ENCODE data around the gene VSIR.

The VSIR gene

DNA sequence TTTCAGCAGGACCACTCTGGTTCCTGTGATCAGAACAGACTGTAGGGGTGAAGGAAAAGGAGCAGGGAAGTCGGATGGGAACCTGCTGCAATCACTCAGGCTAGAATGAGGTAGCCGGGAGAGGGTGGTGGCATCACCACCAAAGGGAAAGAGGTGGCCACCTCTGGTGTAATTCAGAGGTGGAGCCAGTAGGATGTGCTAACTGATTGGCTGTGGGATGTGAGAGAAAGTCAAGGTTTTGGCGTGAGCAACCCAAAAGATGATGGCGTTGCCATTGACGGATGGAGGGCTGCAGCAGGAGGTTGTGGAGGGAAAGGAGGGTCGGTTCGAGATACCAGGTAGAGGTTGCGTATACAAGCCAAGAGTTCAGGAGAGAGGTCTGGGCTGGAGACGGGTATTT lies 7.4 kb upstream of the VSIR start:
- H3K4me1 ChIP-seq (ENCODE audit: insufficient read depth, low read length), result peaks cover 5% of the 10 kb centered on the region; the same call in 1 of the 2 replicates
- no peaks in the 10 kb centered on the region for H3K36me3 ChIP-seq (ENCODE audit: insufficient read depth, low read length)
- no peaks in the 10 kb centered on the region for H3K9me3 ChIP-seq (ENCODE audit: control insufficient read depth, insufficient read depth, low read length)
- H3K9ac ChIP-seq (ENCODE audit: low read depth, low read length), result no peak overlapping the region

DNA sequence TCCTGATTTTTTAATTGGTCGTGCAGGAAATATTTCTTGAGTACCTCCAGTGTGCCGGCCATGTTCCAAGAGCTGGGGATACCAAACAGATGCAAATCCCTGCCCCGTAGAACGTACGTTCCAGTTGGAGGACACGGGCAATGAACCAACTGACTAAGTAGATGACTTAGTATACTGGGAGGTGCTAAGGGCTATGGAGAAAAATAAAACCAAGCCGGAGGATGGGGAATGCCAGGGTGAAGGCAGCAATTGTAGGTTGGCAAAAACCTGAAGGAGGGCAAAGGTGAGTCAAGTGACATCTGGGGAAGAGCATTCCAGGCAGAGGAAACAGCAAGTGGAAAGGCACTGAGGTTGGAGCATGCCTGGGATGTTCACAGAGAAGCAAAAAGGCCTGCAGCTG lies 6.8 kb upstream of the VSIR start:
- Histone ChIP-seq H3K9me3 (ENCODE audit: control insufficient read depth, insufficient read depth, low read length) (no peaks in the 10 kb centered on the region), H3K36me3 (ENCODE audit: insufficient read depth, low read length) (no peaks in the 10 kb centered on the region)

DNA sequence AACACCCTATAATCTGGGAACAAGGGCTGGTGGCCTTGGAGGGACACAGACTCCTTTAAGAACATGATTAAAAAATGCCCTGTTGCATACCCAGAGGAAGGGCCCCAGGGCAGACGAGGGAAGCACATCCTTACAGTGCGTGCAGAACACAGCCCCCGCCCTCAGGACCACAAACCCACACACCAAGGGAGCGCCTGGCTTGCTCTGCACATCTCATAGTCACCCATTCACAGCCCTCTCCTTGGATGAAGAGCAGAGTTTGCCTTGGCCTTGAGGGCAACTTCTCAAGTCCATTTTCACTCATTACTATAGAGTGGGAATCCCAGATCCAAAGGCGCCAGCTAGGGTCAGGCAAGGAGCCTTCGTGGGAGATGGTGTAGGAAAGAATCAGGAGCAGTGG lies 6.3 kb upstream of the VSIR start:
- no peaks in the 10 kb centered on the region for H3K9me3 ChIP-seq (ENCODE audit: control insufficient read depth, insufficient read depth, low read length)
- H3K9ac ChIP-seq (ENCODE audit: low read depth, low read length), result no peak overlapping the region
- peaks cover 5% of the 10 kb centered on the region; the same call in 1 of the 2 replicates for H3K4me1 ChIP-seq (ENCODE audit: insufficient read depth, low read length)
- H3K36me3 ChIP-seq (ENCODE audit: insufficient read depth, low read length), result no peaks in the 10 kb centered on the region

More for the DNA sequence above, 6.8 kb upstream of the VSIR start:
- Histone ChIP-seq H3K4me1 (ENCODE audit: insufficient read depth, low read length) (peaks cover 5% of the 10 kb centered on the region; the same call in 1 of the 2 replicates), H3K9ac (ENCODE audit: low read depth, low read length) (no peak overlapping the region)

DNA sequence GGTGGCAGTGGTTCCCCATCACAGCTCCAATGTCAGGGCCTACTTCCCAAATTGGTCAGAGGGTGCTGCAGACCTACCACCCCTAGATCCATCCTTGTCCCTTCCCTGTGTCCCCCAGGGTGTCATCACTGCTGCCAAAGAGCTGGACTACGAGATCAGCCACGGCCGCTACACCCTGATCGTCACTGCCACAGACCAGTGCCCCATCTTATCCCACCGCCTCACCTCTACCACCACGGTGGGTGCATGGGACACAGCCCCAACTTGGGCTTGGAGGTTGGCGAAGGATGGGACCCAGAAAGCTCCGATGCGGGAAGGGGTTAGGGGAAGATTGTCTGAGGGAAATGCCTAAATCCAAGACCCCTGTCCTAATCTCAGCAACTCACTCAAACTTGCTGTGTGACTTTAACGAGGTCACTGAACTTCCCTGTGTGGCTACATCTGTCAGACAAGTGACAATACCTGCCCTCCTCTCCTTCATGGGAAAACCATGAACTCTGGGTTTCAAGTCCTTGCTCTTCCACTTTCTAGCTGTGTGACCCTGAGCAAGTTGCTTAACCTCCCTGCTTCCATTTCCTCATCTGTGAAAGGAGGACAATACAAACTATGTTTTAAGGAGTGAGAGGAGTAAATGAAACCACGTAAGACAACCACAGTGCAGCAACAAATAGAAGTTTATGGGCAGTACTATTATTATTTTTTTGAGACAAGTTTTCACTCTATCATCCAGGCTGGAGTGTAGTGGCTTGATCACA lies 4.9 kb upstream of the VSIR start:
- Histone ChIP-seq H3K9ac (ENCODE audit: low read depth, low read length) (no peak overlapping the region), H3K9me3 (ENCODE audit: control insufficient read depth, insufficient read depth, low read length) (no peaks in the 10 kb centered on the region), H3K4me1 (ENCODE audit: insufficient read depth, low read length) (peaks cover 5% of the 10 kb centered on the region; the same call in 1 of the 2 replicates), H3K36me3 (ENCODE audit: insufficient read depth, low read length) (no peaks in the 10 kb centered on the region)

DNA sequence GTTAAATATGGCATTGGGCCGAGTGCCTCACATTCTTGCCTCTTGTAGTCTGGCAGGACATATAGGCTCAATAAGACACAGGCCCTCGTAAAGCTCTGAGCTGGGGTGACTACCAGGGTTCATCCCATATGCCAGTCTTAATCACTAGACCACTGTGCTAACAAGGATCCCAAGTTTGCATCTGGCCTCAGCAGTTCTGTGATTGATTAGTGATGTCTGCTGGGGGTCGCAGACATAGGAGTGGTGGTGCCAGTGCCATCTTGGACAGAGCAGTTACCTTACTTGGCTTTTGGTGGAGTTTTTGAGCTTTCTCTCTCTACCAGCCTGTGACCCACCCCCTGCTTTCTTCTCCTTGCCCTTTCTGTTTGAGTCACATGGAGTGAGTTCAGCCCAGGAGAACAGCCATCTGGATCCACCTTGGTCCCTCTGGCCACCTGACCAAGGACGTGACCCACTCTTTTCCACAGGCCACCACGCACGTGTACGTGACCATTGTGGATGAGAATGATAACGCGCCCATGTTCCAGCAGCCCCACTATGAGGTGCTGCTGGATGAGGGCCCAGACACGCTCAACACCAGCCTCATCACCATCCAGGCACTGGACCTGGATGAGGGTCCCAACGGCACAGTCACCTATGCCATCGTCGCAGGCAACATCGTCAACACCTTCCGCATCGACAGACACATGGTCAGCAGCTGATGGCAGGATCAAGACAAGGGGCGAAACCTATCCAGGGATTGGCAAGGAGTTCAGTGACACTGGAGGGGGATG lies 4.1 kb upstream of the VSIR start:
- no peaks in the 10 kb centered on the region for H3K9me3 ChIP-seq (ENCODE audit: control insufficient read depth, insufficient read depth, low read length)
- H3K9ac ChIP-seq (ENCODE audit: low read depth, low read length), result no peak overlapping the region
- H3K4me1 ChIP-seq (ENCODE audit: insufficient read depth, low read length), result no peaks in the 10 kb centered on the region; the same call in 1 of the 2 replicates
- no peaks in the 10 kb centered on the region for H3K36me3 ChIP-seq (ENCODE audit: insufficient read depth, low read length)

DNA sequence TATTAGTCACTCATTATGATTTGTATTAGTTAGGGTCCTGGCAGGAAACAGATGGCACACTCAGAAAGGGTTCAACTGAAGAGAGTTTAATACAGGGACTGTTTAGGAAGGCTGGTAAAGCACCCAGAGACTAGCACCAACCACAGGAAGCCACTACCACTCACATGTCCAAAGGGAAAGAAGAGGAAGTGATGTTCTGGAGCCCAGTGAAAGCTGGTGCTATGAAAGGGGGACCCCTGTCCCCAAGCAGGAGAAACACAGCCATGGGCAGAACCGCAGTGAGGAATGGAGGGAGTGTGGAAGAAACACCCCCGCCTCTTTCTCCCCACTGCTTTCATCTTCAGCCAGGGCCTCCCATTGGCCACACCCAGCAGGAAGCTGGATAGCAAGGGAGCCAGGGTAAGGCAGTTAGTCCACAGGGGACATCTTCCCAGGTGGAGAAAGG lies 3.2 kb upstream of the VSIR start:
- no peaks in the 10 kb centered on the region for H3K36me3 ChIP-seq (ENCODE audit: insufficient read depth, low read length)
- H3K9me3 ChIP-seq (ENCODE audit: control insufficient read depth, insufficient read depth, low read length), result no peaks in the 10 kb centered on the region
- no peak overlapping the region for H3K9ac ChIP-seq (ENCODE audit: low read depth, low read length)
- no peaks in the 10 kb centered on the region; the same call in 1 of the 2 replicates for H3K4me1 ChIP-seq (ENCODE audit: insufficient read depth, low read length)

DNA sequence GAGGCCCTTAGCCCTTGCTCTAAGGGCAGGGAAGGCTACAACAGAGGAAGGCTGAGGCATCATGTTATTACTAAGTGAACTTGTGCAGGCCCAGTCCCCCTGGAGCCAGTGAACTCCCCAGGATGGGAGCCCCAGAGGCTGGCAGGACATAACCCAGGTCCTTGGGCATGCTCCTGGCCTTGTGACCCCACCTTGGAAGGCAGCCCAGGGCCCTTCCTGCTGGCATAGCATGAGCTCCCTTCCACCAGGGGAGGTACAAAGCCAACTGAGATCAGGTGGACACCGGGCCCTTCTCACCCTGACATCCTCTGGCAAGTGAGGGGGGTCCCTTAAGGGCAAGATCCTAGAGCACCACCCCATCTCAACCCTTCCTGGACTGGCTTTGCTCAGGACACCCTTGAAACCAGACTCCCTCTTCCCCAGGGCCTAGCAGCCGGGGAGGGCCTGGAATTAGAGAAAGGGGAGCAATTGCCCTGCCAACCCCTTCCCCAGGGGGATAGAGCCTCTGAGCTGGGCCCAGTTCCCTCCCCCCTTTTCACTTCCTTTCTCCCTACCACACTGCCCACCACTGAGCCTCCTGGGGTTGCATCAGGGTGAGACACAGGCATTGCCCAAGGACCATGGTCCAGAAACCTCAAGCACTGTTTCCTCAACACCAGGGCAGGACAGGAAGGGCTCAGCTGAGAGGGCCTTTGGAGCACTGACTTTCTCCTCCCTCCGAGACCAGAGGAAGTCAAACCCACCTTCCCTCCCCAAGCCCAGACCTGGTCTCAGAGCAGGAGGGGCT lies 1.8 kb upstream of the VSIR start:
- H3K36me3 ChIP-seq (ENCODE audit: insufficient read depth, low read length), result no peaks in the 10 kb centered on the region
- H3K9ac ChIP-seq (ENCODE audit: low read depth, low read length), result no peak overlapping the region

DNA sequence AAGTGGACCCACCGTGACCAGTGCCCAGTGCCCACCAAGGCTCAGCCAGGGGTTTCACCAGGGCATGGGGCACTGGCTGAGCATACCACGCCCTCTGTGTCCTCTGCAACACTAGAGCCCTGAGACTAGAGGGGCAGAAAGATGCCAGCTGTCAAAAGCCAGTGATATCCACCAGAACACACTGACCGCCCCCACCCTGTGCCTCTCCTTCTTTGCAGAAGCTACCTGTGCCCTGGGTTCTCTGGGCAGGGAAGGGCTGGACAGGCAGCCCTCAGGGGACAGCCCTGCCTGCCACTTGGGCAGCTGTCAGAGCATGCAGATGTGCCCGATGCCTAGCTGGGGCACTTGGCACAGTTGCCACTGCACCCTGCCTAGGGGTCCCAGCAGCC lies 494 bp downstream of the VSIR start:
- Histone ChIP-seq H3K9ac (ENCODE audit: low read depth, low read length) (peak overlapping the region; percentile 71; the same call in 1 of the 2 replicates), H3K9me3 (ENCODE audit: control insufficient read depth, insufficient read depth, low read length) (no peaks in the 10 kb centered on the region), H3K4me1 (ENCODE audit: insufficient read depth, low read length) (peaks cover 1% of the 10 kb centered on the region; the same call in 1 of the 2 replicates), H3K36me3 (ENCODE audit: insufficient read depth, low read length) (no peaks in the 10 kb centered on the region)

More for the DNA sequence above, 1.8 kb upstream of the VSIR start:
- H3K9me3 ChIP-seq (ENCODE audit: control insufficient read depth, insufficient read depth, low read length), result no peaks in the 10 kb centered on the region
- H3K4me1 ChIP-seq (ENCODE audit: insufficient read depth, low read length), result no peaks in the 10 kb centered on the region; the same call in 1 of the 2 replicates

DNA sequence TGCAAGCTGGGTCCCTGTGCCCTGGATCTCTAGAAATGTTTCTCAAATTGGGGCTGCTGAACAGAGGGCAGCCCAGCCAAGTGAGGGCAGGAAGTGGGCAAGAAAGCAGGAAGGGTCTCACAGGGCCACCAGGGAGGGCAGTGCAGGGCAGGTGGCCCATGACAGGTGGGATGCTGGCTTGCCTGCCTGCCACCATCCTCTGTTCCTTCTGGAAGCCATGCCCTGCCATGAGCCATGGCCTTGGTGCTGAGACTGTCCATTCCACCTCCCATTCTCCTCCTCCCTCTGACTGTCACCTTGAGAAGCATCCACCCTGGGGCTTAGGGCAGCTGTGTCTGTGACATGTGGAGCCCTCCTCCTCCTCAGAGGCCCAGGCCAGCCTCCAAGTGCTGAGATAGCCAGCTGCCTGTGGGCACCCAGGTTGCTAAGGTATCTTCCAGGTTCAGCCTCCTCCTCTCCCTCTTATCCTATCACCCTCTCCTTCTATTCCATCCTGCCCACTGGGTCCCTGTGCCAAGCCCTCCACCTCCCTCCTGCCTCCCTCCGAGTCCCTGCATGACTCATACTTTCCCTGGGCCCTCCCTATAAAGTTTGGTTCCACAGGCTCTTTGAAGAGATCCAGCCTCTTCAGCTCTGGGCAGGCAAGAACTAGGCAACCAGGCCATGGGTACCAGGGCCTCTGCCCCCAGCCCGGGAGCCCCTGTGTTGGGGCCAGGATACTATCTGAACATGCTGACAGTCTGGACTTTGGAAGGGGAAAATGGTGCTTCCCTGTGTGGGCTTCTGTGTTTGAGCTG lies 1.3 kb downstream of the VSIR start:
- H3K9ac ChIP-seq (ENCODE audit: low read depth, low read length), result no peak overlapping the region
- no peaks in the 10 kb centered on the region for H3K36me3 ChIP-seq (ENCODE audit: insufficient read depth, low read length)
- peaks cover 9% of the 10 kb centered on the region; the same call in 1 of the 2 replicates for H3K4me1 ChIP-seq (ENCODE audit: insufficient read depth, low read length)
- H3K9me3 ChIP-seq (ENCODE audit: control insufficient read depth, insufficient read depth, low read length), result no peaks in the 10 kb centered on the region

DNA sequence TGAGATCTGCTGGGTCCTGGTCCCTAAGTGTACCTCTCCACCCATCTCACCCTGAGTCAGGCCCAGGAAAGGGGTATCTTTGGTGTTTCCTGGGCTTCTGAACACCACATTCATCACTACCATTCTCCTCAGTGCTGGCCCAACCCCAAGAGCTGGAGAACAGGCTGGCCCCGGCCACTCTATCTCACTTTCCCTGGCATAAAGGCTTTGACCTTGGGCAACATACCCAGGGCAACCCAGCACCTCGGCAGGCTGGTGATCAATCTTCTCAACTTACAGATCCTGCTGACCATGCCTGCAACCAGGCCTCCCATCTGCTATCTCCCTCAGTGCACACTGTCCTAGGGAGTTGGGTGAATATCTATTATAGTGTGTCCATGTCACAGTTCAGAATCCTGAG lies 2.1 kb downstream of the VSIR start:
- Histone ChIP-seq H3K4me1 (ENCODE audit: insufficient read depth, low read length) (peaks cover 9% of the 10 kb centered on the region; the same call in 1 of the 2 replicates), H3K36me3 (ENCODE audit: insufficient read depth, low read length) (no peaks in the 10 kb centered on the region), H3K9me3 (ENCODE audit: control insufficient read depth, insufficient read depth, low read length) (no peaks in the 10 kb centered on the region), H3K9ac (ENCODE audit: low read depth, low read length) (no peak overlapping the region)

DNA sequence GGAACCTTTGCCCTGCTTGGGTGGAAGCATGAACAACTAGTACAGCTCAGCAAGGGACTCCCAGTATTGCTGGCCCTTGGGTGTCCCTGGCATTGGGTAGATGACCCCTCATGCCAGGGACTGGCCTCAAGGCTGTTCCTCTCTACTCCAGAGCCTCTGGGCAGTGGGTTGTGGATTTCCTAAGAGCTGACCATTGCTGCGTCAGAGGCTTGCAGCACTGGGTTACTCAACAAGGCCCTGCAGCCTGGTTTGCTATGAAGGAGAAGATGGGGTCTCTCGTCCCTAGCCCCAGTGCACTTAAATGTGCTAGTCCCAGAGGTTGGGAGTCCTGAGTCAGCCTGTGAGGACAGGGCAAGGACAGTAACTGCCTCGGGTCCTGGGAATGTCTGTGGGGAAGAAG lies 2.5 kb downstream of the VSIR start:
- H3K9me3 ChIP-seq (ENCODE audit: control insufficient read depth, insufficient read depth, low read length), result no peaks in the 10 kb centered on the region
- H3K4me1 ChIP-seq (ENCODE audit: insufficient read depth, low read length), result peaks cover 9% of the 10 kb centered on the region; the same call in 1 of the 2 replicates
- H3K9ac ChIP-seq (ENCODE audit: low read depth, low read length), result no peak overlapping the region
- H3K36me3 ChIP-seq (ENCODE audit: insufficient read depth, low read length), result no peaks in the 10 kb centered on the region

DNA sequence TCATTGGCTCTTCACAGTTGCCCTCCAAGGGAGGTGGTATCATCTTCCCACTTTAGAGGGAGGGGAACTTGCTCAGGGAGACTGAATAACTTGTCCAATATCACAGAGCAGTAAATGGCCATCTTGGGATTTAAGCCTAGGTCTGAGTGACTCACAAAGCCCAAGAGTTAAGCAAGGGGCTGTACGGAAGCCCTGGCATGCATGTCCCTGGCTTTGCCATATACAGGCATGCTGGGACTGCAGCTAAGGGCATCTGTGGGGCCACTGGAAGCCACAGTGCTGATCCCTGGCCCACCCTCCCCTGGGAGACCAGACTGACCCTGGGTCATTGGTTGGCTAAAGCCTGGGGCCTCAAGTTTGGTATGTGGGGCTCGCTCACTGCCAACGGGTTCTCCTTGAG lies 3.1 kb downstream of the VSIR start:
- Histone ChIP-seq H3K9me3 (ENCODE audit: control insufficient read depth, insufficient read depth, low read length) (no peaks in the 10 kb centered on the region), H3K36me3 (ENCODE audit: insufficient read depth, low read length) (no peaks in the 10 kb centered on the region), H3K9ac (ENCODE audit: low read depth, low read length) (no peak overlapping the region), H3K4me1 (ENCODE audit: insufficient read depth, low read length) (peaks cover 9% of the 10 kb centered on the region; the same call in 1 of the 2 replicates)

DNA sequence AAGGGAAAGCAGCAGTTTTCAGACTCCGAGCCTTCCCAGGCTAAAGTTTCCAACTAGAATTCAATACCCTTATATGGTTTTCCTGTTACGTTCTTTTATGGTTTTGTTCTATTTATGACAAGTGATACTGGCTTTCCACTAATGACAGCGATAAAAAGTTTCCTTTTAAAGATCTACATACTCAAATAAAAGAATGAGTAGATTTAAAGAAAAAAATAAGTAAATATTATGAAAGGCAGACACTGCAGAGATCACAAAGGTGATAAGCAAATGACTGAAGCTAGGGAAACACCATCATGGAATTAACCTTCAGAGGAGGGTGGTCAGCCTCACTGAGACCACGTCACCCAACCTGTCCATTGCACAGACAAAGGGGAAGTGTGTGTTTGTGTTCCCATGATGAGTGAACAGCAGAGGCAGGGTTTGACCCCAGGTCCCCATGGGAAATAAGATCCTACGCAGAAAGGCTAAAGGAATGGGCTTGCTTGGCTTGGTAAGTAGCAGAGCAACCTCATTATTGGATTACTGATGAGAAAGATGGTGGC lies 4.0 kb downstream of the VSIR start:
- Histone ChIP-seq H3K9ac (ENCODE audit: low read depth, low read length) (no peak overlapping the region), H3K4me1 (ENCODE audit: insufficient read depth, low read length) (peaks cover 9% of the 10 kb centered on the region; the same call in 1 of the 2 replicates), H3K9me3 (ENCODE audit: control insufficient read depth, insufficient read depth, low read length) (no peaks in the 10 kb centered on the region), H3K36me3 (ENCODE audit: insufficient read depth, low read length) (no peaks in the 10 kb centered on the region)
